ENCODE measurements around the gene CDC42BPG. TPM values are rescaled to one million over a fixed set of nuclear protein-coding genes. Genes with fewer than 3 reads are reported as not detected.

The CDC42BPG gene
- total RNA-seq, 1 donor from 2014 or later: 13.0 TPM

DNA sequence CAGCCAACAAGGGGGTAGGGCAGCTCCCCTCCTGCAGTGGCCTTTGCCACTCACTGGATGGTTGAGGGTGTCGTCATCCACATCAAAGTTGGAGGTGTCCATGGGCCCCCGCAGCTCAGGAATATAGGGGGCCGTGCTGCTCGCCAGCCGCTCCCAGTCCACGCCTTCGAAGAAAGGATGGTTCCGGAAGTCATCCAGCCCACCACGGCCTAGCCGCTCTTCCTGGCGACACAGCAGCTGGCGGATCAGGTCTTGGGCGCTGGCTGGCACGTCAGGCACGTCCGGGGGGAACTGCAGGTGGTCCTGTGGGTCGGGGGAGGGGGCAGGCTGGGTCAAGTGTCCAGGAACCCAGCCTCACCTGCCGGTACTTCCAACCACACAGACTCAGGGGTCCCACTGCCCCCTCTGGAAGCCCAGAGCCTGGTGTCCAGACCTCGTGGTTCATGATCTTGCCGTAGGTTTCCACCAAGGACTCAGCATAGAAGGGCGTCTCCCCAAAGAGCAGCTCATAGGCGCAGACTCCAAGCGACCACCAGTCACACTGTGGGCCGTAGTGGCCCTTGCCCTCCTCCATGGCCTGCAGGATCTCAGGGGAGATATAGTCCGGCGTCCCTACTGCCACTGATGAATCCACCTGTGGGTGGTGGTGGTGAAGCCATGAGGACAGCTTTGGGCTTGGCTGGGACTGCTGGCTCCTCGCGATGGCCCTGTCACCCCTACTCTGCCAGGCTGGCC lies 5.7 kb downstream of the CDC42BPG start:
- no peak overlapping the region for H3K27ac ChIP-seq
- intact Hi-C loops (cut with DNase I): no loop called here

DNA sequence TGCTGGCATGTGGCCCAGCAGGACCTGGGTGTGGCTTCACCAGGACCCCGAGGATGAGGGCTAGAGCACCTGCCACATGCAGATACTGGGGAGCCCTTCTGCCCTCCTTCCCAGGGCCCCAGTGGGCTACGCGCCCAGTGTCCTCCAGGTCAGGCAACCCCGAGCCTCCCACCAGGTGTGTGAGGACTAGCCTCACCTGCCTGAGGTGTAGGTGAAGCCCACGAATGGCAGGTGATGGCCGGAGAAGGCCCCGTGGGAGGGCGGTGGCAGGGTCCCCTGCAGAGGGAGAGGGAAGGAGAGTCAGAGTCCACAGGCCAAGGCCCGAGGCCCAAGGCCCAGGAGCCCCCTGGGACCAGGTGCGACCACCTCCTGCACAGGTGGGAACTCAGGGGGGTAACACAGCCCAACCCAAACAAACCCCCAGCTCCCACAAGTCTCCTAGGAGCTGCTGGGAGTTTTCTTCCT lies 6.5 kb downstream of the CDC42BPG start:
- no peak overlapping the region for H3K4me3 ChIP-seq
- no peaks in the 10 kb centered on the region for H3K27me3 ChIP-seq
- TF ChIP-seq POLR2AphosphoS5 (IDR thresholded peaks at IDR 0.05; ENCODE audit: insufficient read depth in 1 of 2, low read depth in 1 of 2) (no peak), POLR2A (IDR thresholded peaks at IDR 0.05) (no peak)
- TF ChIP-seq, protein P1, sequence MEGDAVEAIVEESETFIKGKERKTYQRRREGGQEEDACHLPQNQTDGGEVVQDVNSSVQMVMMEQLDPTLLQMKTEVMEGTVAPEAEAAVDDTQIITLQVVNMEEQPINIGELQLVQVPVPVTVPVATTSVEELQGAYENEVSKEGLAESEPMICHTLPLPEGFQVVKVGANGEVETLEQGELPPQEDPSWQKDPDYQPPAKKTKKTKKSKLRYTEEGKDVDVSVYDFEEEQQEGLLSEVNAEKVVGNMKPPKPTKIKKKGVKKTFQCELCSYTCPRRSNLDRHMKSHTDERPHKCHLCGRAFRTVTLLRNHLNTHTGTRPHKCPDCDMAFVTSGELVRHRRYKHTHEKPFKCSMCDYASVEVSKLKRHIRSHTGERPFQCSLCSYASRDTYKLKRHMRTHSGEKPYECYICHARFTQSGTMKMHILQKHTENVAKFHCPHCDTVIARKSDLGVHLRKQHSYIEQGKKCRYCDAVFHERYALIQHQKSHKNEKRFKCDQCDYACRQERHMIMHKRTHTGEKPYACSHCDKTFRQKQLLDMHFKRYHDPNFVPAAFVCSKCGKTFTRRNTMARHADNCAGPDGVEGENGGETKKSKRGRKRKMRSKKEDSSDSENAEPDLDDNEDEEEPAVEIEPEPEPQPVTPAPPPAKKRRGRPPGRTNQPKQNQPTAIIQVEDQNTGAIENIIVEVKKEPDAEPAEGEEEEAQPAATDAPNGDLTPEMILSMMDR (IDR thresholded peaks at IDR 0.05): no peak
- H3K36me3 ChIP-seq: peaks cover 0 to 7% of the 10 kb centered on the region in 2 donors
- H3K4me1 ChIP-seq: peaks cover 4% of the 10 kb centered on the region
- H3K27ac ChIP-seq: no peak overlapping the region
- no peak for DNase-seq (ENCODE audit: extremely low spot score in 2 of 2)
- intact Hi-C loops (cut with DNase I): no loop called here
- no peaks in the 10 kb centered on the region for H3K9me3 ChIP-seq

More for the DNA sequence above, 5.7 kb downstream of the CDC42BPG start:
- H3K4me1 ChIP-seq: peaks cover 4% of the 10 kb centered on the region
- no peaks in the 10 kb centered on the region for H3K9me3 ChIP-seq
- no peak for TF ChIP-seq POLR2A (IDR thresholded peaks at IDR 0.05)
- no peak for TF ChIP-seq POLR2AphosphoS5 (IDR thresholded peaks at IDR 0.05; ENCODE audit: insufficient read depth in 1 of 2, low read depth in 1 of 2)
- TF ChIP-seq, protein P1 (IDR thresholded peaks at IDR 0.05): no peak
- no peaks in the 10 kb centered on the region for H3K27me3 ChIP-seq
- peaks cover 0 to 7% of the 10 kb centered on the region in 2 donors for H3K36me3 ChIP-seq
- no peak for DNase-seq (ENCODE audit: extremely low spot score in 2 of 2)
- no peak overlapping the region for H3K4me3 ChIP-seq

GRCh38 chr11:64836448-64837072 lies 7.9 kb downstream of the CDC42BPG start:
- Histone ChIP-seq H3K27ac (no peak overlapping the region), H3K36me3 (peaks cover 0 to 7% of the 10 kb centered on the region in 2 donors)

DNA sequence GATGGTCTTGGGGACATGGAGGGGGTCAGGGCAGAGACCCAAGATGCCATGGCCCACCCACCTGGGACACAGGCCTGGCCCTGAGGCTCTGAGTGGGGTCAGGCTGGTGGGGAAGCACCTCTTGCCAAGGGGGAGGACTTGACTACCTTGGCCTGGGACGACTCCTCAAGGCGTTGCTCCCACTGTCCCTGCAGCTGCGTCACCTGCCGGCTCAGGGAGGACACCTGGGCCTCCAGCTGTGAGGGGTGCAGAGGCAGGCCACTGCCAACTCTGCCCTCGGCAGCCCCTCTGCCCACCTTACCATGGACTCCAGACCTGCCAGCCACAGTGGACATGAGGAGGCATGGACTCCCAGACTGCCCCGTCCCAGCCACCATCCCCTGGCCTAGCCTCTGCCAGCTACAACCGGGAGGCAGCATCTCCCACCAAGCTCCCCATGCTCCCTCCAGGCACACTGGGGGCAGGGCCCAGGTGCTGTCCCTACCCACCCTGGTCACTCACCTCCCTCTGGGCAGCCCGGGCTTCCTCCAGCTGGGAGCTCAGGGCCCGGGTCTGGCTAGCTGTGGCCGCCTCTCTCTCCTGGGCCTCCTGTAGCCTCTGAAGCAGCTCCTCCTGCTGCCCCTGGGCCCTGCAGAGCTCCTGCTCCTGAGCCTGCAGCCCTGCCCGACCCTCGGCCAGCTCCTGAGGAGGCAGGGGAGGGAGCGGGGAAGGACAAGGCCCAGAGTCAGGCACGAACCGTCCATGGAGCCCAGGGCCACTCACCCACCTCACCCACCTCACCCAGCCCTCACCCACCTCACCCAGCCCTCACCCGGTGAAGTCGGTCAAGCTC lies 8.6 kb downstream of the CDC42BPG start:
- no peaks in the 10 kb centered on the region for H3K4me1 ChIP-seq
- TF ChIP-seq POLR2AphosphoS5 (IDR thresholded peaks at IDR 0.05; ENCODE audit: insufficient read depth in 1 of 2, low read depth in 1 of 2): no peak
- no peak for TF ChIP-seq POLR2A (IDR thresholded peaks at IDR 0.05)
- TF ChIP-seq, protein P1 (IDR thresholded peaks at IDR 0.05): no peak
- no peak overlapping the region for H3K4me3 ChIP-seq
- DNase-seq (ENCODE audit: extremely low spot score in 2 of 2): no peak
- intact Hi-C loops (cut with DNase I): no loop called here
- H3K36me3 ChIP-seq: peaks cover 0 to 7% of the 10 kb centered on the region in 2 donors
- H3K9me3 ChIP-seq: no peaks in the 10 kb centered on the region
- H3K27me3 ChIP-seq: no peaks in the 10 kb centered on the region
- no peak overlapping the region for H3K27ac ChIP-seq

More at GRCh38 chr11:64836448-64837072, 7.9 kb downstream of the CDC42BPG start:
- intact Hi-C loops (cut with DNase I): no loop called here
- Histone ChIP-seq H3K4me1 (no peaks in the 10 kb centered on the region), H3K27me3 (no peaks in the 10 kb centered on the region), H3K4me3 (no peak overlapping the region), H3K9me3 (no peaks in the 10 kb centered on the region)
- TF ChIP-seq POLR2AphosphoS5 (IDR thresholded peaks at IDR 0.05; ENCODE audit: insufficient read depth in 1 of 2, low read depth in 1 of 2) (no peak), POLR2A (IDR thresholded peaks at IDR 0.05) (no peak)
- TF ChIP-seq, protein P1 (IDR thresholded peaks at IDR 0.05): no peak
- no peak for DNase-seq (ENCODE audit: extremely low spot score in 2 of 2)
